GM19023 (cell line): ENCODE results near the gene PIAS1.
"Not testable (repeated sequence)": the region's sequence is repeated elsewhere in the genome, so short reads cannot be mapped to it uniquely, and the experiment has no call there.

ENCODE experiments used
- ATAC-seq: cut with Tn5 transposase; IDR thresholded peaks from one replicate; pipeline ENCODE4 v1.9.1; 2021; ENCODE audit warnings: mild to moderate bottlenecking, moderate library complexity; ENCODE audit not compliant: unreplicated experiment

Gene PIAS1

GRCh38 chr15:68229386-68230156 lies 175.5 kb downstream of the PIAS1 start, which contains the start of gene CLN6:
CLN6 (minus strand) TSS chr15:68229728; CDS start chr15:68229584, 144 bp downstream.
- peak; percentile 73 for ATAC-seq

GRCh38 chr15:68230157-68231100 lies 176.3 kb downstream of the PIAS1 start:
- ATAC-seq = no peak

GRCh38 chr15:68231102-68231818 lies 177.1 kb downstream of the PIAS1 start:
- no peak for ATAC-seq

GRCh38 chr15:68232449-68232848 lies 178.3 kb downstream of the PIAS1 start:
- no peak for ATAC-seq

DNA sequence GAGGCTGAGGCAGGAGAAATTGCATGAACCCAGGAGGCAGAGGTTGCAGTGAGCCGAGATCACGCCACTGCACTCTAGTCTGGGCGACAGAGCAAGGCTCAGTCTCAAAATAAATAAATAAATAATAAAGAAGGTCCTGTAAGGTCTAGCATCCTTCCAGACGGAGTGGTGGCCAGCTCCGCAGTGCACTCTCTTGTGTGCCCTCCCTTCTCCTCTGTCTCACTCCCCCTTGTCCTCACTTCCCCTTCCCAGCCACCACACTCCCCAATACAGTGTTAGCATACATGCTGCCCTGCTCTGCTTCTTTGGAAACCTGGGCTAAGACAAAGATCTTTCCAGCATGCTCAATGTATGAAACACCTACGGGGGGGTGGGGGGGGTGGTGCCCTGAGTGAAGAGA lies 178.8 kb downstream of the PIAS1 start:
- ATAC-seq = no peak

GRCh38 chr15:68234060-68234459 lies 179.9 kb downstream of the PIAS1 start:
- no peak for ATAC-seq

DNA sequence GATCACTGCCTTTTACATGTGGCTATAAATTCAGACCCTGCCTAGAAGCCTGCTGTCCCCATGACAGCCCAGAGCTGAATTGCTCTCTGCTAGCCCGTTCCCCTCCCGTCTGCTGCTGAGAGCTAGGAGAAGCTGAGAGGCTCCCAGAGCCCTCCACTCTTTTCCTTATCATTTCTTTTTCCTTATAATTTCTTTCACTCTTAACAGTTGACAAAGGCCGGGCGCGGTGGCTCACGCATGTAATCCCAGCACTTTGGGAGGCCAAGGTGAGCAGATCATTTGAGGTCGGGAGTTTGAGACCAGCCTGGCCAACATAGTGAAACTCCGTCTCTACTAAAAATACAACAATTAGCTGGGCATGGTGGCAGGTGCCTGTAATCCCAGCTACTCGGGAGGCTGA lies 180.4 kb downstream of the PIAS1 start:
- not testable (repeated sequence) for ATAC-seq

DNA sequence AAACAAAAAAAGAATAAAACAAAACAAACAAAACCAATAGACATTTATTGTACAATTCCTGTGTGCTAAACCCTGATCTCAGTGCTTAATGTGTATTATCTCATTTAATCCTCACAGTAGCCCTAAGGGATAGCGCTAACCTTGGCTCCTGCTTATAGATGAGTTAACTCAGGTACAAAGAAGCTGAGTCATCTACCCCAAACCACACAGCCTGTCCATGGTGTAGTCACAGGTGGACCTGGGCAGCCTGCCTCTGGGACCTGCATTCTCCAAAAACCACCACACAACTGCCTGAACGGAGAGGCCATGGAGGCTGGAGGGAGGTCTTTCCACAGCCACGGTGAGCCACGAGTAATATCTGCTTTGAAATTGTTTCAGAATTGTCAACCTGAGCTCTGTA lies 180.9 kb downstream of the PIAS1 start:
- ATAC-seq = no peak

GRCh38 chr15:68239025-68239424 lies 184.9 kb downstream of the PIAS1 start:
- ATAC-seq = no peak

GRCh38 chr15:68241088-68241935 lies 187.2 kb downstream of the PIAS1 start:
- ATAC-seq = no peak
